ENCODE data around the gene VEGFB.

The VEGFB gene

DNA sequence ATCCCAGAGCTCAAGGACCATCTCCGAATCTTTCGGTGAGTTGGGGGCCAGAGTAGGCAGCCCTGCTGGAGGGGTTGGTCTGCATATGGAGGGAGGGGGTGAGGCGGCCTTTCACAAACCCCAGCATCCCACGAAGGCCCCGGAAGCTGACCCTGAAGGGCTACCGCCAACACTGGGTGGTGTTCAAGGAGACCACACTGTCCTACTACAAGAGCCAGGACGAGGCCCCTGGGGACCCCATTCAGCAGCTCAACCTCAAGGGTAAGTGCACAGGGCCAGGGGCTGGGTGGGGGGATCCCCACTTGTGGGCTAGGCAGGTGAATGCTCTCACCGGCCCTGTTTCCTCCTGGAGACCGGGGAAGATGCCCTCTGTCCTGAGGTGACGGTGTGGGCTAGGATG, 14.6 kb upstream of the VEGFB start:
- POLR2A ChIA-PET (ENCODE audit: low non-redundant PET), result no interaction called here
- H3K27ac ChIP-seq, result no peak overlapping the region

DNA sequence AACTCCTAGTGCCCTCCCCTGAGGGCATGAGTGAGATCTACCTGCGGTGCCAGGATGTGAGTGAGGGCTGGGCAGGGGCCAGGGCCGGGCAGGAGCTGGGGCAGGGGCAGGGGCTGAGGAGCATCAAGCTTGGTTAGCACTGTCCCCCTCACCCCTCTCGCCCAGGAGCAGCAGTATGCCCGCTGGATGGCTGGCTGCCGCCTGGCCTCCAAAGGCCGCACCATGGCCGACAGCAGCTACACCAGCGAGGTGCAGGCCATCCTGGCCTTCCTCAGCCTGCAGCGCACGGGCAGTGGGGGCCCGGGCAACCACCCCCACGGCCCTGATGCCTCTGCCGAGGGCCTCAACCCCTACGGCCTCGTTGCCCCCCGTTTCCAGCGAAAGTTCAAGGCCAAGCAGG, 14.1 kb upstream of the VEGFB start:
- TF ChIP-seq, protein P1, sequence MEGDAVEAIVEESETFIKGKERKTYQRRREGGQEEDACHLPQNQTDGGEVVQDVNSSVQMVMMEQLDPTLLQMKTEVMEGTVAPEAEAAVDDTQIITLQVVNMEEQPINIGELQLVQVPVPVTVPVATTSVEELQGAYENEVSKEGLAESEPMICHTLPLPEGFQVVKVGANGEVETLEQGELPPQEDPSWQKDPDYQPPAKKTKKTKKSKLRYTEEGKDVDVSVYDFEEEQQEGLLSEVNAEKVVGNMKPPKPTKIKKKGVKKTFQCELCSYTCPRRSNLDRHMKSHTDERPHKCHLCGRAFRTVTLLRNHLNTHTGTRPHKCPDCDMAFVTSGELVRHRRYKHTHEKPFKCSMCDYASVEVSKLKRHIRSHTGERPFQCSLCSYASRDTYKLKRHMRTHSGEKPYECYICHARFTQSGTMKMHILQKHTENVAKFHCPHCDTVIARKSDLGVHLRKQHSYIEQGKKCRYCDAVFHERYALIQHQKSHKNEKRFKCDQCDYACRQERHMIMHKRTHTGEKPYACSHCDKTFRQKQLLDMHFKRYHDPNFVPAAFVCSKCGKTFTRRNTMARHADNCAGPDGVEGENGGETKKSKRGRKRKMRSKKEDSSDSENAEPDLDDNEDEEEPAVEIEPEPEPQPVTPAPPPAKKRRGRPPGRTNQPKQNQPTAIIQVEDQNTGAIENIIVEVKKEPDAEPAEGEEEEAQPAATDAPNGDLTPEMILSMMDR (conservative IDR thresholded peaks at IDR 0.05; ENCODE audit: low read depth), result no peak
- ChIA-PET POLR2A (ENCODE audit: low non-redundant PET) (no interaction called here), CTCF (interaction anchor here (1.5 kb wide), 1 partner anchor 16 kb away, joined by 5 read pairs; no protein-coding TSS in a partner anchor)
- no peak for DNase-seq (ENCODE audit: low spot score)
- peak overlapping the region; percentile 7; the same call in 1 of the 2 replicates for H3K27ac ChIP-seq

More for the DNA sequence above, 14.6 kb upstream of the VEGFB start:
- TF ChIP-seq, protein P1 (conservative IDR thresholded peaks at IDR 0.05; ENCODE audit: low read depth), result no peak
- CTCF ChIA-PET, result interaction anchor here (1.5 kb wide), 1 partner anchor 15 kb away, joined by 5 read pairs; no protein-coding TSS in a partner anchor
- no peak for DNase-seq (ENCODE audit: low spot score)

DNA sequence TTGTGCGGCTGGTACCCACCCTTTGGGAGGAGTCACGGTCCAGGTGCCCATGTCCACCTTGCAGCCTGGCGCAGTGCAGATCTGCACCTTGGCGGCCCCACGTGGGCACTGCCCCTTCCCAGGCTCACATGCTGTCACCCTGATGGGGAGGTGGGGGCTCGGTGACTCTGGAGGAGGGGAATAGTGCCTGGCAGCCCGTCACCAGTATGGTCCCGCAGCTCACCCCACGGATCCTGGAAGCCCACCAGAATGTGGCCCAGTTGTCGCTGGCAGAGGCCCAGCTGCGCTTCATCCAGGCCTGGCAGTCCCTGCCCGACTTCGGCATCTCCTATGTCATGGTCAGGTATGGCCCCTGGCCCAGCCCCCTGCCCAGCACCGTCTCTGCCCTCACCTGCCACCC, 13.6 kb upstream of the VEGFB start:
- ChIA-PET POLR2A (ENCODE audit: low non-redundant PET) (no interaction called here), CTCF (no interaction called here)
- DNase-seq (ENCODE audit: low spot score), result no peak
- TF ChIP-seq, protein P1 (conservative IDR thresholded peaks at IDR 0.05; ENCODE audit: low read depth), result no peak
- peak overlapping the region; percentile 7 for H3K27ac ChIP-seq

DNA sequence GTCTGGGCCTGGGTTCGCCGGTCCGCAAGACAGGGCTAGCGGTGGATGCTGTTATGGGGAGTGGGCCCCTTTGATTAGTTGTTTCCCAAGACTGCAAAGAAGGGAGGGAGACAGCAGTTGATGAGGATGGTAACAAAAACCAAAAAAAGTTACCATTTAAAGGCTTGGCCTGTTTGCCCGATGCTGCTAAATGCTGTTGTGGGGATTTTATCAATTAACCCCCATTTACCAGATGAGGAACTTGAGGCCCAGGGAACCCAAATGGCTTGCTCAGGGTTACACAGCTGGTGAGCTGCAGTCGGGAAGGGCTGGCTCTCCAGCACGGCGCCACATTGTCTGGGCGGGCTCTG, 11.8 kb upstream of the VEGFB start:
- H3K27ac ChIP-seq, result peak overlapping the region; percentile 98
- DNase-seq (ENCODE audit: low spot score), result no peak
- ChIA-PET CTCF (no interaction called here), POLR2A (ENCODE audit: low non-redundant PET) (no interaction called here)
- TF ChIP-seq, protein P1 (conservative IDR thresholded peaks at IDR 0.05; ENCODE audit: low read depth), result no peak

DNA sequence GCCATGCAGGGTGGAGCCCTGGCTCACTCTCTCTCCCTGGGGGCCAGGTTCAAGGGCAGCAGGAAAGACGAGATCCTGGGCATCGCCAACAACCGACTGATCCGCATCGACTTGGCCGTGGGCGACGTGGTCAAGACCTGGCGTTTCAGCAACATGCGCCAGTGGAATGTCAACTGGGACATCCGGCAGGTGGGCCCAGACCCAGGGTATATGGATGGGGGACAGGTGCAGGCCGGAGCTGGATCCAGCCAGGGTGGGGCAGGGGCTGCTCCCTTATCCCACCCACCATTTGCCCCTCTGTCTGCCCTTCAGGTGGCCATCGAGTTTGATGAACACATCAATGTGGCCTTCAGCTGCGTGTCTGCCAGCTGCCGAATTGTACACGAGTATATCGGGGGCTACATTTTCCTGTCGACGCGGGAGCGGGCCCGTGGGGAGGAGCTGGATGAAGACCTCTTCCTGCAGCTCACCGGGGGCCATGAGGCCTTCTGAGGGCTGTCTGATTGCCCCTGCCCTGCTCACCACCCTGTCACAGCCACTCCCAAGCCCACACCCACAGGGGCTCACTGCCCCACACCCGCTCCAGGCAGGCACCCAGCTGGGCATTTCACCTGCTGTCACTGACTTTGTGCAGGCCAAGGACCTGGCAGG, 11.3 kb upstream of the VEGFB start:
- H3K27ac ChIP-seq, result peak overlapping the region; percentile 98
- CTCF ChIA-PET, result interaction anchor here (0.6 to 0.7 kb wide), 2 partner anchors 112 to 221 kb away, joined by 3 to 5 read pairs; no protein-coding TSS in a partner anchor
- DNase-seq (ENCODE audit: low spot score), result no peak
- TF ChIP-seq, protein P1 (conservative IDR thresholded peaks at IDR 0.05; ENCODE audit: low read depth), result no peak
- POLR2A ChIA-PET (ENCODE audit: low non-redundant PET), result interaction anchor here (0.6 to 1.2 kb wide), 3 partner anchors 18 to 22 kb away, joined by 3 read pairs; no protein-coding TSS in a partner anchor

DNA sequence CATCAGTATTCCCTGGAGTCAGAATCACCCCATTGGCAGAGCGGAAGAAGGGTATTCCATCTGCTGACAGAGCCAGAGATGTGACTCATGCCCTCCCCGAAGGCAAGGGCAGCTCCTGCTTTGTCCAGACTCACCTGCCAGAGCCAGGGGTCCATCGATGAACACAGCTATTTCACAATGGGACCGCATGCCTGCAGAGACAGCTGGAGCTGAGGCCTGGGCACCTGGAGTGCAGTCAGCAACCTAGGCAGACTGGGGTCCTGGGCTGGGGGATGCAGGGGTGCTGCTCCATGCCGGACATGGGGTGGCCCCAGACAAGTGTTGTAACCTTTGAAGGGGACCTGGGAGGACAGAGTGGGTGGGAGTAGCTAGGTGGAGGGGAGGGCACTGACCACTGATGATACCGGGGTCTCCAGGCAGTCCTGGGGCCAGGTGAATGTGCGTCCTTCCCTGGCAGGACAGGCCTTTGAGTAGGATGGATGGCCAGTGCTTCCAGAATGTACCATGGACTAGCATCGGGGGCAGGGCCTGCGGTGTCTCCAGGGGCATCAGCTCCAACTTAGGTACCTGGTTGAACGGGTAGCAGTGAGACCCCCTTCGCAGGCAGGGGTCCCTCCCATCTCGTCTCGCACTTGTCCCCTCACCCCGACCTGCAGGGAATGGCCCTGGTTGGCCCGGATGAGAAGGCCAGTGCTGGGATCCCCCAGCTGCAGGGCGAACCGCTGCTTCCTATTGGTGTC, 10.1 kb upstream of the VEGFB start:
- POLR2A ChIA-PET (ENCODE audit: low non-redundant PET), result interaction anchor here (0.7 to 1.2 kb wide), 2 partner anchors 10 to 21 kb away, joined by 3 read pairs; no protein-coding TSS in a partner anchor
- peak overlapping the region; percentile 98 for H3K27ac ChIP-seq
- CTCF ChIA-PET, result interaction anchor here (1.2 kb wide), 2 partner anchors 20 to 77 kb away, joined by 3 to 4 read pairs; no protein-coding TSS in a partner anchor
- TF ChIP-seq, protein P1 (conservative IDR thresholded peaks at IDR 0.05; ENCODE audit: low read depth), result no peak
- peak; percentile 71 for DNase-seq (ENCODE audit: low spot score)
